ENCODE data around the gene MPZL3. TPM values are rescaled to one million over a fixed set of nuclear protein-coding genes. Genes with fewer than 3 reads are reported as not detected.

Gene MPZL3
- total RNA-seq, 1 donor from 2014 or later, result 34.8 TPM

GRCh38 chr11:118211006-118211405, 41.2 kb downstream of the MPZL3 start:
- H3K36me3 ChIP-seq (ENCODE audit: control insufficient read depth, insufficient read depth, low read length), result no peaks in the 10 kb centered on the region
- H3K4me3 ChIP-seq (ENCODE audit: low read depth, low read length), result no peak overlapping the region
- H3K27me3 ChIP-seq (ENCODE audit: control insufficient read depth, insufficient read depth, low read length), result no peaks in the 10 kb centered on the region
- no peak for FAIRE-seq
- TF ChIP-seq CTCF (IDR thresholded peaks at IDR 0.05; ENCODE audit: insufficient read depth, low read length, severe bottlenecking), result no peak
- DNase-seq (ENCODE audit: low read depth), result no peak

GRCh38 chr11:118210323-118210722, 41.8 kb downstream of the MPZL3 start:
- Histone ChIP-seq H3K27me3 (ENCODE audit: control insufficient read depth, insufficient read depth, low read length) (no peaks in the 10 kb centered on the region), H3K36me3 (ENCODE audit: control insufficient read depth, insufficient read depth, low read length) (no peaks in the 10 kb centered on the region), H3K4me3 (ENCODE audit: low read depth, low read length) (no peak overlapping the region)
- DNase-seq (ENCODE audit: low read depth) (no peak), FAIRE-seq (no peak)
- no peak for TF ChIP-seq CTCF (IDR thresholded peaks at IDR 0.05; ENCODE audit: insufficient read depth, low read length, severe bottlenecking)

- no peaks in the 10 kb centered on the region for H3K27me3 ChIP-seq (ENCODE audit: control insufficient read depth, insufficient read depth, low read length)
- FAIRE-seq (no peak), DNase-seq (ENCODE audit: low read depth) (no peak)
- H3K36me3 ChIP-seq (ENCODE audit: control insufficient read depth, insufficient read depth, low read length), result no peaks in the 10 kb centered on the region
- TF ChIP-seq CTCF (IDR thresholded peaks at IDR 0.05; ENCODE audit: insufficient read depth, low read length, severe bottlenecking), result no peak
- no peak overlapping the region for H3K4me3 ChIP-seq (ENCODE audit: low read depth, low read length)
Measured at GRCh38 chr11:118209033-118209432, 43.1 kb downstream of the MPZL3 start.

GRCh38 chr11:118207079-118207478, 45.1 kb downstream of the MPZL3 start:
- Histone ChIP-seq H3K36me3 (ENCODE audit: control insufficient read depth, insufficient read depth, low read length) (no peaks in the 10 kb centered on the region), H3K27me3 (ENCODE audit: control insufficient read depth, insufficient read depth, low read length) (no peaks in the 10 kb centered on the region), H3K4me3 (ENCODE audit: low read depth, low read length) (no peak overlapping the region)
- FAIRE-seq, result no peak
- no peak for DNase-seq (ENCODE audit: low read depth)
- TF ChIP-seq CTCF (IDR thresholded peaks at IDR 0.05; ENCODE audit: insufficient read depth, low read length, severe bottlenecking), result no peak

- Histone ChIP-seq H3K36me3 (ENCODE audit: control insufficient read depth, insufficient read depth, low read length) (no peaks in the 10 kb centered on the region), H3K27me3 (ENCODE audit: control insufficient read depth, insufficient read depth, low read length) (no peaks in the 10 kb centered on the region), H3K4me3 (ENCODE audit: low read depth, low read length) (no peak overlapping the region)
- DNase-seq (ENCODE audit: low read depth) (no peak), FAIRE-seq (no peak)
- no peak for TF ChIP-seq CTCF (IDR thresholded peaks at IDR 0.05; ENCODE audit: insufficient read depth, low read length, severe bottlenecking)
Measured at GRCh38 chr11:118206391-118207031, 45.7 kb downstream of the MPZL3 start.
